HG03575 (cell line): ENCODE data around the gene KRTAP10-4.
"Not testable (repeated sequence)": the region's sequence is repeated elsewhere in the genome, so short reads cannot be mapped to it uniquely, and the experiment has no call there.

Experiments
- ATAC-seq: cut with Tn5 transposase; IDR thresholded peaks from one replicate; pipeline ENCODE4 v1.9.1; 2021; ENCODE audit not compliant: unreplicated experiment, insufficient number of reproducible peaks, low FRiP score; ENCODE audit errors: extremely low read depth

KRTAP10-4 gene

DNA sequence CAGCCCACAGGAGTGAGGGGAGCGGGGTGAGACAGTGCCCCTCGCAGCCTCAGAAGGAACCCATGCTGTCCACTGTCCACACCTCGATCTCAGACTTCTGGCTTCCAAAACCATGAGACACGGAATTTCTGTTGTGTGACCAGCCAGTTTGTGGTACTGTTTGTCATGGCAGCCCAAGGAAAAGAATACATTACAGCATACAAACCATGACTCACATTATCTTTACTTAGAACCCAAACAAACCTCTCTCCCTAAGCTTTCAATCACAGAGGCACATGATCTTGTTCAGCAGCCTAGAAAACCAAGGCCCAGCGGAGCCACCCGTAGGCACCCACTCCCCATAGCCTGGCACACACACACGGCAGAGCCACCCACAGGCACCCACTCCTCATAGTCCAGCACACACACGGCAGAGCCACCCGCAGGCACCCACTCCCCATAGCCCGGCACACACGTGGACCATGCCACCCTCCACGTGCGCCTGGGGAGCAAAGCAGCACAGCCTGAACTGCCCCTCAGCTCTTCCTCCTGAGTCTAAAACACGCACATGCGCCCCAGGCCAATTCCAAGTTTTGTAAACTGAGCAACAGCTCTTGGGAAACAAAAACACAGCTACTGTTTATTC, 458 bp upstream of the KRTAP10-4 start:
- no peak for ATAC-seq

DNA sequence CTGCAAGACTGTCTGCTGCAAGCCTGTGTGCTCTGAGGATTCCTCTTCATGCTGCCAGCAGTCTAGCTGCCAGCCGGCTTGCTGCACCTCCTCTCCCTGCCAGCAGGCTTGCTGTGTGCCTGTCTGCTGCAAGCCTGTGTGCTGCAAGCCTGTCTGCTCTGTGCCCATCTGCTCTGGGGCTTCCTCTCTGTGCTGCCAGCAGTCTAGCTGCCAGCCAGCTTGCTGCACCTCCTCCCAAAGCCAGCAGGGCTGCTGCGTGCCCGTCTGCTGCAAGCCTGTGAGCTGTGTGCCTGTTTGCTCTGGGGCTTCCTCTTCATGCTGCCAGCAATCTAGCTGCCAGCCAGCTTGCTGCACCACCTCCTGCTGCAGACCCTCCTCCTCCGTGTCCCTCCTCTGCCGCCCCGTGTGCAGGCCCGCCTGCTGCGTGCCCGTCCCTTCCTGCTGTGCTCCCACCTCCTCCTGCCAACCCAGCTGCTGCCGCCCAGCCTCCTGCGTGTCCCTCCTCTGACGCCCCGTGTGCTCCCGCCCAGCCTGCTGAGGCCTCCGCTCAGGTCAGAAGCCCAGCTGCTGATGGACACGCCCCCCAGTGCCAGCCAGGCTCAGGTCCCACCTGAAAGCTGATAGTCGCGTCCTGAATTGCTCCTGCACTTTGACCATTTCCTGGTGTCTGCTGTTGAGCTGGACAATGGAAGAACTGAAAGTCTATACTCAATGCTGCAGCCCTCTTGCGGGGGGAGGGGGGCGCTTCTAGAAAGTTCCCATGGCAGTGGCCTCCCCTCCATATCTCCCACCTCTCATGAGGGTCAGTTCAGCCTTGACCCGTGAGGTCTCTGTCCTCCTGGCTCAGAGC, 1.2 kb downstream of the KRTAP10-4 start:
- no peak for ATAC-seq

- no peak for ATAC-seq
Measured at GRCh38 chr21:44575307-44576024, 1.9 kb downstream of the KRTAP10-4 start.

GRCh38 chr21:44576025-44576420, 2.5 kb downstream of the KRTAP10-4 start:
- ATAC-seq: no peak

- no peak for ATAC-seq
Measured at GRCh38 chr21:44578371-44579055, 5.0 kb downstream of the KRTAP10-4 start.

DNA sequence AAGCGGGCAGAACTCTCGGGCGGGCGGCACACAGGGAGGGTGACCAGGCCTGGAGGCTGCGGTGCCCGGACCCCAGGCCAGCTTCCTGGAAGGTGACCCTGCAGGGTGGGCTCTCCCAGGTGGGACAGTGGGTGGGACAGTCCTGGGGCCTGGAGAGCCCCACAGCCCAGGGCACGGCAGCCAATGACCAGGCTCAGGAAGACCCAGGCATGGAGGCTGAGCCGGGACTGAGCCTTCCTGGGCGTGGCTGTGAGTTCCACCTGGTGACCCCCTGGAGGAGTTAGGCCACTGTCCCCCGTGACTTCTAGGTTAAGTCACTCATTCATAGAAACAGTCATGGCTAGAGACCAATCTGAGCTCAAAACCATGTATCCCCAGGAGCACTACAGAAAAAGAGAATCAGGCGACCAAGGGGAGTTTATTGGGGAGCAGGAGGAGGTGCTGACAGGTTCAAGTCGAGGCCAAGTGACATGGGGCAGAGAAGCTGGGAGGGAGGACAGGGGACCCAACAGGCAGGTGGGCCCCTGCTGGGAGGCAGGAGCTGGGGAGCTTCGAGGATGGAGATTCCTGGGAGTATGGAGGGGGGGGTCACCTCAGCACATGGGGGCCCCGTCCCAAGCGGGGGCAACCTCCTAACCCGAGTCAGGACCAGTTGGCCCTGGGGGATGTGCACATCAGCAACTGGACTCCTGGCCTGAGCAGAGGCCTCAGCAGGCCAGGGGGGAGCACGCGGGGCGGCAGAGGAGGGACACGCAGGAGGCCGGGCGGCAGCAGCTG, 5.7 kb downstream of the KRTAP10-4 start:
- no peak for ATAC-seq

- ATAC-seq: no peak
Measured at GRCh38 chr21:44579833-44580144, 6.3 kb downstream of the KRTAP10-4 start.

- ATAC-seq: not testable (repeated sequence)
Measured at GRCh38 chr21:44580231-44580821, 6.8 kb downstream of the KRTAP10-4 start, which contains the start of gene KRTAP10-5. TSS of gene KRTAP10-5 (minus strand) at chr21:44580604. CDS start at chr21:44580578, 26 bp downstream.

GRCh38 chr21:44581158-44581557, 7.6 kb downstream of the KRTAP10-4 start:
- ATAC-seq: no peak

GRCh38 chr21:44582055-44582454, 8.5 kb downstream of the KRTAP10-4 start:
- no peak for ATAC-seq

DNA sequence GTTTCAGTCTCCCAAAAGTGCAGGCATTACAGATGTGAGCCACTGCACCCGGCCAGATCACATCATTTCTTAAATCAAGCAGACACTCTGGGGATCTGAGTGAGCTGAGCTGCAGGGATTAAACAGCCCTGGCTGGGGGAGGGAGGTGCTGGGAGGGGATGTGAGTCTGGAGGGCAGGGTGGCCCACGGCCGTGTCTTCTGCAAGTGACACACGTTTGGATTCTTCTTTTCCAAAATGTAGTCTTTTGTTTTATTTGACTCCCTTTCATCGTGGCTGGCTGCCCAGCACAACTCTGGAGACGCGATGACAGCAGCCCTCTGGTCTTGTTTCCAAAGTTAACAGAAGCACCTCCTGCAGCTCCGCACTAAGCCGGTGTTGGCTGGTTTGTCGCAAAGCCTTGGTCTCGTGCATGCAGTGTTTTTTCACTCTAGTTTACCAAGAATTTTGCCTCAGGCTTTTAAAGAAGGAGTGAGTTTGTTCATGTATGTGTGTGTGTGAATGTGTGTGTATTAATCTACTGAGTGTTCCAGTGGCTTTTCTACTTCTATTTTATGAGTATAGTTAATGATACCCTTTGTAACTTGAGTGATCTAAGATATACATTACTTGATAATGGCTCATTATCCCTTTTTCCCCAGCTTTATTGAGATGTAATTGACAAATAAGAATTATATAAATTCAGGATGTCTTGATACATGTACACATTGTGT, 9.7 kb downstream of the KRTAP10-4 start:
- no peak for ATAC-seq

GRCh38 chr21:44583800-44584147, 10.2 kb downstream of the KRTAP10-4 start:
- no peak for ATAC-seq

- no peak for ATAC-seq
Measured at GRCh38 chr21:44585892-44586291, 12.4 kb downstream of the KRTAP10-4 start.

DNA sequence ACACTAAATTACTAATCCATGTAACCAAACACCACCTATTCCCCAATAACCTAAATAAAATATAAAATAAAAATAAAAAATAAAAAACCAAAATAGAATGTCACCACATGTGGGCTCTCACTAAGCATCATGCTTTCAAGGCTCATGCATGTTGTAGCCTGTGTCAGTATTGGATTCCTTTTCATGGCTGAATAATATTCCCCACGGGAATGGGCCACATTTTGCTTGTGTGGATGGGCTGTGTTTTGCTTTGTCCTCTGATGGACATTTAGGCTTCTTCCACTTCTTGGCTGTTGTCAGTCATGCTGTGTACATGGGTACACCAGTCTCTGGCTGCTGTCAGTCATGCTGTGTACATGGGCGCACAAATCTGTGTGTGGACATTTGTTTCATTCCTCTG, 15.6 kb downstream of the KRTAP10-4 start:
- ATAC-seq: no peak

DNA sequence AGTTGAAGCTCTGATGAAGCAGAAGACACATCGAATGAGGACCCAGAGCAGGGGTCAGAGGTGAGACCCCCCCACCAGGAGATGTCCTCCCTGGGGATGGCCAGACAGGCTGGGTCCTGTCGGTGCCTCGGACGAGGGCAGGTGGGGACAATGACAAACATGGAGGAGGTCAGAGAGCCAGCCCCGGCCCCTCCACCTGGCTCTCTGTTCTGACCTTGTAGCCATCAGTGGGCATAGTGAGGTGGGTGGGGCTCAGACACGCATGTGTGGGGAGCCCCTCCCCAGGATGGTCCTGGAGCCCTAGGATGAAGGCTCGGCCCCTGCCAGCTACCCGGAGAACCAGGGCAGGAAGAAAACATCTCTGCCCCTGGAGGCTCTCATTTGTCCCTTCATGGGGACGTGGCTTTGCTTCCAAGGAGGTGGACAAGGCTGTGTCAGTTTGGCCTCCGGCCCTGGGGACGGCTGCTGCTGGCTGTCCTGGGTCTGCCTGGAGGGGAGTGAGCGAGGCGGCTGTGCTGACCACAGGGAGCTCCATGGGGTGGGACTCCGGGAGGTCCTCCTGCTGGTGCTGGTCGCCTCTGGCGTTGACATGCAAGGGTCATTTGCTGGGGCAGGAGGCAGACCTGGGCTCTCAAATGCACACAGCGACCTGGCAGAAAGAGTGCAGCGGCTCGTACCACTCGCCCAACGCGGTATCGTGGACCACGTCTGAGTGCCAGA, 16.2 kb downstream of the KRTAP10-4 start:
- ATAC-seq: no peak

DNA sequence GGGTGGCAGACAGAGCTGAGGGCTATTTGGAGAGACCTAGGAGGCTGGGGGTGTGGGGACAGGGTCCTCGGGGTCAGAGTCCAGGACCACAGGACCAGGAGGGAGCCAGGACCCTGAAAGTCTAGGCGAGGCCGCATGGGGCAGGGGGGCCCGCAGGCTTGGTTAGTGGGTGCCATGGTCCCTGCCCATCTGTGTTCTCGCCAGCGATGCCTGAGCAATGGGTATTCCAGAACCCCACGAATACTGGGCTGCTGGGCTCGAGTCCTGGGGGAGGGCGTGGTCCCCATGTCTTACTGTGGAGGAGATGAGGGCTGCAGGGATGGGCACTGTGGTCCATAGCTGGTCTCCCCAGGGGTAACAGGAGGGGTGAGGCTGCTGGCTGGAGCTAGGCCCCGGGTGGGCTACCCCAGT, 16.8 kb downstream of the KRTAP10-4 start:
- no peak for ATAC-seq
